ENCODE results near the gene RAMP1. TPM values are rescaled to one million over a fixed set of nuclear protein-coding genes. Genes with fewer than 3 reads are reported as not detected.
"Not testable (repeated sequence)": the region's sequence is repeated elsewhere in the genome, so short reads cannot be mapped to it uniquely, and the experiment has no call there.

Gene RAMP1
- polyA plus RNA-seq, 1 donor from 2014 or later, result 25.5 TPM

- H3K4me3 ChIP-seq (ENCODE audit: low read length), result no peak overlapping the region
- no peaks in the 10 kb centered on the region for H3K27me3 ChIP-seq (ENCODE audit: insufficient read depth, low read depth, low read length)
- H3K27ac ChIP-seq (ENCODE audit: low read length), result no peak overlapping the region
- no peak overlapping the region for H2AFZ ChIP-seq (ENCODE audit: low read depth, low read length)
- no peaks in the 10 kb centered on the region for H3K9me2 ChIP-seq (ENCODE audit: insufficient read depth, low read length)
- no peak for TF ChIP-seq CTCF (IDR thresholded peaks at IDR 0.05; ENCODE audit: poor library complexity, severe bottlenecking)
- TF ChIP-seq EP300 (conservative IDR thresholded peaks at IDR 0.05; ENCODE audit: poor library complexity, severe bottlenecking), result no peak
- no peak for TF ChIP-seq REST (IDR thresholded peaks at IDR 0.05; ENCODE audit: borderline replicate concordance)
- no peak for TF ChIP-seq TAF1 (IDR thresholded peaks at IDR 0.05; ENCODE audit: low read depth)
- H3K9ac ChIP-seq (ENCODE audit: low read length), result no peak overlapping the region
- H3K9me3 ChIP-seq (ENCODE audit: low read length), result no peaks in the 10 kb centered on the region
- H3K4me2 ChIP-seq (ENCODE audit: low read length), result no peak overlapping the region
- H4K20me1 ChIP-seq (ENCODE audit: insufficient read depth), result no peaks in the 10 kb centered on the region
- H3K36me3 ChIP-seq (ENCODE audit: insufficient read depth, low read length), result no peaks in the 10 kb centered on the region
- no peaks in the 10 kb centered on the region for H3K79me2 ChIP-seq (replicated peaks; ENCODE audit: insufficient read depth, low read length)
- no peaks in the 10 kb centered on the region for H3F3A ChIP-seq (ENCODE audit: insufficient read depth, low read length, poor library complexity, severe bottlenecking)
These were observed 84.9 kb downstream of the RAMP1 start for GRCh38 chr2:237944302-237944701.

- Histone ChIP-seq H3K4me2 (ENCODE audit: low read length) (no peak overlapping the region), H3K79me2 (replicated peaks; ENCODE audit: insufficient read depth, low read length) (no peaks in the 10 kb centered on the region)
These were observed 87.0 kb downstream of the RAMP1 start for GRCh38 chr2:237946423-237946822.

GRCh38 chr2:237951354-237951753 is 91.9 kb downstream of the RAMP1 start:
- H3K9me2 ChIP-seq (ENCODE audit: insufficient read depth, low read length); H3K36me3 ChIP-seq (ENCODE audit: insufficient read depth, low read length); H3K9ac ChIP-seq (ENCODE audit: low read length); H3K9me3 ChIP-seq (ENCODE audit: low read length); H3K27ac ChIP-seq (ENCODE audit: low read length); H2AFZ ChIP-seq (ENCODE audit: low read depth, low read length); H3K79me2 ChIP-seq (replicated peaks; ENCODE audit: insufficient read depth, low read length); H4K20me1 ChIP-seq (ENCODE audit: insufficient read depth); H3K4me2 ChIP-seq (ENCODE audit: low read length); H3K27me3 ChIP-seq (ENCODE audit: insufficient read depth, low read depth, low read length); H3K4me3 ChIP-seq (ENCODE audit: low read length); H3F3A ChIP-seq (ENCODE audit: insufficient read depth, low read length, poor library complexity, severe bottlenecking): not testable (repeated sequence)

More at GRCh38 chr2:237946423-237946822, 87.0 kb downstream of the RAMP1 start:
- no peak overlapping the region for H3K4me3 ChIP-seq (ENCODE audit: low read length)
- no peak overlapping the region for H2AFZ ChIP-seq (ENCODE audit: low read depth, low read length)
- no peaks in the 10 kb centered on the region for H3F3A ChIP-seq (ENCODE audit: insufficient read depth, low read length, poor library complexity, severe bottlenecking)
- H3K9me2 ChIP-seq (ENCODE audit: insufficient read depth, low read length), result no peaks in the 10 kb centered on the region
- no peak overlapping the region for H3K27ac ChIP-seq (ENCODE audit: low read length)
- H3K9ac ChIP-seq (ENCODE audit: low read length), result no peak overlapping the region
- H3K27me3 ChIP-seq (ENCODE audit: insufficient read depth, low read depth, low read length), result no peaks in the 10 kb centered on the region
- TF ChIP-seq POLR2AphosphoS5 (IDR thresholded peaks at IDR 0.05) (no peak), RAD21 (conservative IDR thresholded peaks at IDR 0.05) (no peak), TAF1 (IDR thresholded peaks at IDR 0.05; ENCODE audit: low read depth) (no peak), CTCF (IDR thresholded peaks at IDR 0.05; ENCODE audit: poor library complexity, severe bottlenecking) (no peak), EP300 (conservative IDR thresholded peaks at IDR 0.05; ENCODE audit: poor library complexity, severe bottlenecking) (no peak), SMC3 (conservative IDR thresholded peaks at IDR 0.05; ENCODE audit: poor library complexity) (no peak)
- H4K20me1 ChIP-seq (ENCODE audit: insufficient read depth), result no peaks in the 10 kb centered on the region
- no peaks in the 10 kb centered on the region for H3K9me3 ChIP-seq (ENCODE audit: low read length)
- no peaks in the 10 kb centered on the region for H3K36me3 ChIP-seq (ENCODE audit: insufficient read depth, low read length)
